NCI-H82 (cell line): Measurements from ENCODE around the gene CST5.
"Not testable (repeated sequence)": the region's sequence is repeated elsewhere in the genome, so short reads cannot be mapped to it uniquely, and the experiment has no call there.

Experiments
- DNase-seq: peaks from one replicate; lab custom pipeline; 2025; lab: John Stamatoyannopoulos, UW

Gene CST5, protein sequence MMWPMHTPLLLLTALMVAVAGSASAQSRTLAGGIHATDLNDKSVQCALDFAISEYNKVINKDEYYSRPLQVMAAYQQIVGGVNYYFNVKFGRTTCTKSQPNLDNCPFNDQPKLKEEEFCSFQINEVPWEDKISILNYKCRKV

DNA sequence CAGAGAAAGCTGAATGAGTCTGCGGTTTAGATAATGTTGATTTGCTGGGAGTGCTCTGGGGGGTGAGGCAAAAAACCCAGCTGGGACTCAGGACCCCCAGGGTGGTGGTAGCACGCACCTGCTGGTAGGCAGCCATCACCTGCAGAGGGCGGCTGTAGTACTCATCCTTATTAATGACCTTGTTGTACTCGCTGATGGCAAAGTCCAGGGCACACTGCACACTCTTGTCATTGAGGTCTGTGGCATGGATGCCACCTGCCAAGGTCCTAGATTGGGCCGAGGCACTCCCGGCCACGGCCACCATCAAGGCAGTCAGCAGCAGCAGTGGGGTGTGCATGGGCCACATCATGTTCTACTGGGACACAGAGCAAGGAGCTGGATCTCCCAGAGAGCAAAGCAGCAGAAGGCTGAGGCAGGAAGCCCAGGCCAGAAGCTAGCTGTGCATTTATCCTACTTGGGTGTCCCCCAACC is at the start of gene CST5:
TSS of gene CST5 (minus strand) at position 421 of the 471 bp plus-strand sequence. CDS start at position 349, 72 bp downstream.
- no peak for DNase-seq

DNA sequence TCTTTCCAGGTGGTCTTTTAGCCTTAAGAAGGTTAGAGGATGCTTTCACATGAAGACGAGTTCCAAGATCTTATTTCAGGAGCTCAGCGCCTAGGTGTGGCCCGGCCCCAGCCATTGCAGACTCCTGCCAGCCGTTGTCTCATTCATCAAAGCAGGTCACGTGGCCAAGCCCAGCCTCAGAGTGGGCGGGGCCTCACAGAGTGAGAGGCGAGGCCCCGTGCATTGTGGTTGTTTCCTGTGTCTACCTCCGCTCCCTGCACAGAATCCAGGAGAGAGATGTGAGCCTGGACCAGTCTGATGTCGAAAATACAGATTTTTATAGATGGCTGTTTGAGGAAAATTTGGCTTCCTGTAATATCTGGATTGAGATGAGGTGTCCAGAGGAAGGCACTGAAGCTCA is 49.2 kb upstream of the CST5 start:
- DNase-seq, result no peak

DNA sequence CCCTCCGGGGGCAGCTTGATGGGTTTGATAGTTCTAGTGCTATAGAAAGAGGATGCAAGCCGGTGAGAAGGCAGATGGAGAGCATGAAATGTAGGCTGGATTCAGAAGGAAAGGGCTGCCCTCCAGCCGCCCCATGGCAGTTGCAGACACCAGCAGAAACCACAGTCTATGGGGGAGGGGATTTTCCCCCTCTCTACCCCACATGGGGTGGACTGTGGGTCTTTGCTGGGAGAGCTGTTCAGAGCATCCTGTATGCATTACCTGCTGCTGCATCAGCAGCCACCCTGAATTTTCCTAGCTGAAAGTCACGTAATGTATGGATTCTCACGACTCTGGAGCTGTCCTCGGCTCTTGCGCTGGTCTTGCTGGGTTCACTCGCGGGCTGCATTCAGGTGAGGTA is 48.8 kb upstream of the CST5 start:
- no peak for DNase-seq

DNA sequence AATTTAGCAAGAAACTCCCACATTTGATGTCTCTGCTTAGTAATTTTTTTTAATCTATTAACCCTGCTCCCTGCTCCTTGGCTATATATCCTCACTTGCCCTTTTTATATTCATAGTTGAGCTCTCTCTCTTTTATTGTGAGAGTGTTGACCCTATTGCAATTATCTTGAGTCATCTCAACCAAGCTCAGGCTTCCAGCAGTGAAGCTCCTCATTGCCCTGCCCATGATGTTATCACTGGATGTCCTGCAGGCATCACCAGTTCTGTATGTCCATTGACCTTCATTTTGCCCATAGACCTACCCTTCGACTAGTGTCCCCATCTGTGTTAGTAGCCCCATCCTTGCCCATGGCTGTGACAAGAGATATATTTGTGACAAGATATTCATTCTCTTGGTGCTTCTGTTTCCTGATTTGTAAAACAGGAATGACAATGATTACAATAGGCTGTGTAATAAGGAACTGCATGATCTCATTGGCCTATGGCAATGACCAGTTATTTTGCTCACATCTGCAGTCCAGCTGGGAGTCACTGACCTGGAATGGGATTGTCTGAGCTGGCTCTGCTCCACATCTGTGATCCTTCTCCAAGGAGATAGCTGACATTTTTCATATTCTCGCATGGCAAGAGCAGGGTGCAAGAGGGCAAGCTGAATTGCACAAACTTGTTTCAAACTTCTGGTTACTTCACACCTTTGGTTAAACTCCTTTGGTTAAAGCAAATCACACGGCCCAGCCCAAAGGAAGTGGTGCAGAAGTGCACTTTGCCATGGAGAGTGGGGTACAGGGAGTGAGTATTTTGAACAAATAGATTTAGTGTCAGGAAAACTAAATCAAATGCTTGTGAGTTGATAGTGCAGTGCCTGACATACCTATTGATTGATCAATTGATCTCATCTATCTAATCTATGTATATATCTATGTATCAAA is 47.7 kb upstream of the CST5 start:
- no peak for DNase-seq

DNA sequence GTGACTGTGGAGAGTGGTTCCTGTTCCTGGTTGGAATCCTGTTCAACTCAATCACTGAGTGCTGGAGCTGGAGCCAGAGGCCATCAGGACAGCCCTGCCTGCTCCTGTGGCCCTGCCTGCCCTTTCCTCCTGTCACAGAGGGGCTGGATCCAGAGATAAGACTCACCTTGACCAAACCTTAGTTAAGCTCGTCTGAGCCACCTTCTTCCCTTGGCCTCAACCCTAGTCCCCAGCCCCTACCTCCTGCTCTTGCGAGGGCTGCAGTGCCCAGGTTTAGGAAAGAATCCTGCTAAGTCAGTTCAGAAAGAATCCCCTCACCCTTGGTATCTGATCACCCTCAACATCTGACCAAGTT is 47.0 kb upstream of the CST5 start:
- no peak for DNase-seq

DNA sequence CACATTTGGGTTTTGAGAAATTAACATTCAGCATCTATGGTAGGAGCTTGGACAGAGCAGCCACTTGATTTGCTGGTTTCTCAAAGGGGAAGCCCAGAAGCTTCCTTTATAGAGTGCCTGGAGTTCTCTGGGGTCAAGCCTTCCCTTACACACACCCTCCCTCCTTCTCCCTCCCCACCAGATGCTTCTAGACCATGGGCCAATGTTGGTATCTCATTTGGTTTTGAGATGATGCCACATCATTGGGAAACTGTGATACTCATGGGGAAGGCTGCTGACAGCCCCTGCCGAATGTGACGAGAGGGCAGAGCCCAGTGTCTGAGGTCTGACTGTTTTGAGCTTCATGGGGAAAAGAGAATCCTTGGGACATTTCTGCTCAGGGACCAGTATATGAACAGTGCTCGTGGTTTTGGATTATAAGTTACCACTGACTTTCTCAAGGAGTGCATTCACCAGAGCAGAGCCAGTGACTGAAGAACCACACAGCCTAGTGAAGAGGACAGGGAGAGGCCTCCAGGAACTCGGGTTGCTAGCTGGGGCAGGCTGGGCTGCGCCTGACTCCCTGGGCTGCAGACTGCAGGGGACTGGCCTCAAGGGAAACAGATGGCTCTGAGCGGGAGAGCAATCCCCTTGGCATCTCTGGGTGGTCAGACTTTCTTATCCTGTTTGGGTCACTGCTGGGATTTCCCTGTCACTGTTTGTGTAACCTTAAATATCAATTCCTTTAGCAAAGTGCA is 46.4 kb upstream of the CST5 start:
- peak; percentile 25 for DNase-seq

DNA sequence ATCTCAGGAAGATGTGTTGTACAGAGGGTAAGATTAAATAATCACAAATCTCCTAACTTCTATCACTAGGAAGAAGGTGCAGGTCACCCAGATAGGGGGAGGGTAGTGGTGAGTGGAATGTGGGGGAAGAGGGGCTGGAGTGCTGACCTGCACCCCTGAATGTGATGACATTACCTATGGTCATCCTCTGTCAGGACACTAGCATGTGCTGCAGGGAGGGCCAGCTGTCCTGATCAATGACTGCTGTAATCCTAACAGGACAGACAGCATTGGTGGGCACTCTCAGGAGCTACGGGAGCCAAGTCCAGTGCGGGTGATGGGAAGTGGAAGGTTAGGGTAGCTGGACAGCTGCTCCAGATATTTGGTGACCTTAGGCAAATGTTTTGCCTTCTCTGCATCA is 45.2 kb upstream of the CST5 start:
- no peak for DNase-seq

DNA sequence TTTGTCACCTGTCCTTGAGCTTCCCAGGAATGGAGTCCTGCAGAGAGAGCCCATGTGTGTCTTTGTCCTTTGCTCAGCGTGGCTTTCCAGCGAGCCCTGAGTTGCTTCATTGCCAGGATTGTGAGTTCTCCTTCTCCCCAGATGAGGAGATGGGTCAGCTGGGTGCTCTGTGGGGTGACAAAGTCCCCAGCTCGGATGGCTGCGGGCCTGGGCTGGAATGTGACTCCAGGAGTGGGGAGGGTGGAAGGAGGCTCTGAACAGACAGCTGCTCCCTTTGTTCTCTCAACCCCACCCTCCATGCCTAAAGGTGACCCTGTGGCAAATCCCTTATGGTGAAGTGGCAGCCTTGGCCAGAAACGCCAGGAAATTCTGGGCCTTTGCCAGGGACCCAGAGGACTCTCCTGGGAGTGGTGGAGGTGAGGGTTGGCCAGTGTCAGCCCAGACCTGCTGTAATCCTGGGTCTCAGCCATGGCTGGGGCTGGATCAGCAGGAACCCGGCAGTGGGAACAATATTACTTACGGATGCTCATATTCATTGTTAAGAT is 44.4 kb upstream of the CST5 start:
- no peak for DNase-seq

DNA sequence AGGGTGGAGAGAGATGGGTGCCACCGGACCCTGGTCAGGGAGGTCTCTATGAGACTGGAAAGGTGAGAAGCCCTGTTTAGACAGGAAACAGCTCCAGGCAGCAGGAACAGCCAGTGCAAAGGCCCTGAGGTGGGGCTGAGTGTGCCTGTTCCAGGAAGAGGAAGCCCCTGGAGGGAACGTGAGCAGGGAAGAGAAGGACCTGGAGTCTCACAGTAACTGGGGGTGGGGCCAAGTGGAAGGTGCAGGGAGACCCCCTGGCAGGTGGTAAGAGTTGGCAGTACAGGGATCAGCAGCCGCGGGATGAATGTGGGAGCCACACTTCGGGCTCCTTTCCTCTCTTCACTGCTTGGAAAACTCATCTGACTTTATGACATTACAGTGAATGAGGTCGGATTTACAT is 43.8 kb upstream of the CST5 start:
- DNase-seq, result no peak

DNA sequence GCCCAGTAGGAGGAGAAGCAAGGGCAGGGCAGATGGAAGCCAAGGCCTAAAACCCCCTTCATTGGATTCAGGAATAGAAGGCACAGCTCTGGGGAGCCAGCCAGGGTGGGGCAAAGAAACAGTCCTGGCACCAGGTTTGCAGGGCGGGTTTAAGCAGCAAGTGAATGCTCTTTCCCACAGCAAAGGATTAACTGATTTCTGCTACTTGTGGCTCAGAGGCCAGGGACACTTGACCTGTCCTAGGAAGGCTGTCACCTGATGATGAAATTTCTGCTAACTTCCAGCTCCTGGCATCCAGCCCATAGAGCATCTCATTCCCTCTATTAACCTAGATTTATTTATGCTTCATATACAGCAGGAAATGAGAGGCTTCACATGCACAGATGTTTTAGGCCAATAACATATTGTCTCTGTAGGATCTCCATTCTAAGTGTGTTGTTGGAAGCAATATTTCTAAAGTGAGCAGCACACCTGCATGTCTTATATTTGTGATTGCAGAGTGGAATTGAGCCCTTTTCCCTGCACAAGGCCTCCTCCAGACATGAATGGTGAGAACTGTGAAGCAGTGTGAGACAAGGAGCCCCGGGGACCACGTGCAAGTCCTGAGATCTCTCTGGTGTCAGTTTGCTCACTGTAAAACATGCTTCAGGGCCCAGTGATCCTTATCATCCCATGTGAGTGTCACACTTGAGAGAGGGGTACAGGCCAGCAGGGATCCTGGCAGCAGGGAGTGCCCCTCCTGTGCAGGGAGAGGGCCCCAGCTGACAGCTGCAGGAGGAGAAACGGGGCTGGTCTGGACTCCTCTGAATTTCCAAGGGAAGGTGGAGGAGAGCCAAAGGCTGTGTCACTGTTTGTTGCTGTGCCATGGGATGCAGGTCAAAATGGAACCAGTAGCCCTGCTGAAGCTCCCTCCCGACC is 41.1 kb upstream of the CST5 start:
- DNase-seq, result peak; percentile 60

DNA sequence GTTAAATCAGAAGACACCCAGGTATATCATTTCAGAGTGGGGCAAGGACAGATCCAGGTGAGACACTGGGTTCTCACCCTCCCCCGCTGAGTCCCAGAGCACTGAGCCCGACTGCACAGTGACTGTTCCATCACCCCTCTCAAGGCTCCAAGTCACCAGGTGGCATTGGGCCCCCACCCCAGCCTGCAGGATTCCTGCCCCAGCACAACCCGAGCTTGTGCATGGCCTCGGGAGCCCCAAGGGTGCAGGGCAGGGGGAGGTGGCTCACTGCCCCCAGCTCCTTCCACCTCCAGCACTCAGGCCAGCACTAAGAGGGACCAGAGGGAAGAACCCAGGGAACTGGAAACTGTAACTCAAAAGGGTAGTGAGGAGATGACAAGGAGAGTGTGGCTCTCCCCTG is 39.3 kb upstream of the CST5 start:
- peak; percentile 47 for DNase-seq

DNA sequence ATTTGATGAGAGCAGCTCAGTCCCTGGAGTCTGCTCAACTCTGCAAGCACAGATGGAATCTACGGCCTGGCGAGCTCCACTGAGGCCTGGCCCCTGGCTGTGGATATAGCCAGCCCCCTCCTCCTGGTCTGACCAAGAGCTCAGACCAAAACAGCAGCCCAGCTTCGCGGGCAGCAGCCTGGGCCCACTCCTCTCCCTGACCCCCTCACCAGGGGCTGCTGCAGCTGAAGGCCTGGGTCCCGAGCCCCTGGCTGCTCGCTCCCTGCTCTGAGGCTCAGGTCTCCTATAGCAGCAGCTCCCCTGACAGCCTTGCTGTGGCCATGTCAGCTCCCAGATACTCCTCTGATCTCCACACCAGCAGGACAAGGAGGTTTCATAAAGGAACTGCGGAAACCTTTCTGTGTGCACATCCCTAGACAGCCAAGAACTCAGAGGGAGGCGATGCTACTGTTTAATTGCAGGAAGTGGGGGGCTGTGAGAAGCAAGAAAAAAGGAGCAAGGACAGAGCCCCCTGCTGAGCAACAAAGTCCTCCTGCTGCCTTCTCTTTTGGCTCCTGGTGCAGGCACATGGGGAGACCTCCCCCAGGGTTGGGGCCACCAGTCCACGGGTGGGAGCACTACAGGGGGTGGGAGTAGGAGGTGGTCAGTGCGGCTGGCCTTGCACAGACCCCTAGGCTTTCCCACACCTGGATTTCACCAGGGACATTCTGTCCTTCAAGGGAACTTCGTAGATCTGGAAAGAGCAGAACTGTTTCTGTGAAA is 38.7 kb upstream of the CST5 start:
- no peak for DNase-seq

DNA sequence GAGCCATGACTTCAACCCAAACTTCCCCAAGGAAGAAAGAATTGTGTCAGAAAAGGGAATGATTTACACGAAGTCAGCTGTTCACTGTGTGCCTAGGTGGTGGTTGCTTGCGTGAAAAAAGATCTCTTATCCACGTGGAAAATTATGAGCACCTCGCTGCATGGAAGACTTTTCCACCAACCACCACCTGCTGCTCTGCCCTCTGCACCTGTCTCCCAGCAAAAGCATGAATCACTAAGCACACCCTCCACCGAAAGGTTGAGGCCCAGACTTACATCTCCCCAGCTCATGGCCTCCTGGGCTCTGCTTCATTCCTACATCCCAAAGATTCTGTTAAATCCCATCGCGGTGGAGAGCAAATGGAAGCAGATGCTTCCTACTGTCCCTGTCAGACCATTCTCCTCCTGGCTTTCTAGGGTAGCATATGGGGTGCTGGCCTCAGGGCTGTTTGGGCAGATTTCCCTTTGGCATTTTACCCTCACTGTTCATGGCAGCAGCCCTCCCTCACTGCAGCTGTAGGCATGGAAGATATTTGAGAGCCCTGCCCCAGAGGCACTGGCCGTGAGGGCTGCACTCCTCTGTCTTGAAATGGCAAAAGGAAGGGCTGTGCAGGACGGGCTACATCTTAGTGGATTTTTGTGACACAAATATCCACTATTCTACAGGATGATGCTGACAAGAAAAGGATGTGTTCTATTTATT is 37.6 kb upstream of the CST5 start:
- no peak for DNase-seq

DNA sequence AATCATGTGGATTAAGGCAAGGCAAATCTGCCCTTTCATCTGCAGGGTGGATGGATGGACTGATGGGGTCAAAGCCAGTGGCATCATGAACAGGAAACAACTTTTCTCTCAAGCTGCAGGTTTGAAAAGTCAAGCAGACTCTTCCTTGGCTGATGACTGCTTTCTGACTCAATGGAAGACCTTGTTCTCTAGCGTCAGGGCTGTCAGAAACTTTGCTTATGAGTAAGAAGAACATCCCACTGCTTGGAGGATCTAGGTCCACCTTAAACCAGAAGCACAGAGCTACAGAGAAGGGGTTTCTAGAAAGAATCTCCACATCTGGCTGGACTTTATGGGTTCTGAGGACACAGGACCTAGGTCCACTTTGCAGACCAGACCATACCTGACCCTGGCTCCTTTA is 36.3 kb upstream of the CST5 start:
- no peak for DNase-seq

DNA sequence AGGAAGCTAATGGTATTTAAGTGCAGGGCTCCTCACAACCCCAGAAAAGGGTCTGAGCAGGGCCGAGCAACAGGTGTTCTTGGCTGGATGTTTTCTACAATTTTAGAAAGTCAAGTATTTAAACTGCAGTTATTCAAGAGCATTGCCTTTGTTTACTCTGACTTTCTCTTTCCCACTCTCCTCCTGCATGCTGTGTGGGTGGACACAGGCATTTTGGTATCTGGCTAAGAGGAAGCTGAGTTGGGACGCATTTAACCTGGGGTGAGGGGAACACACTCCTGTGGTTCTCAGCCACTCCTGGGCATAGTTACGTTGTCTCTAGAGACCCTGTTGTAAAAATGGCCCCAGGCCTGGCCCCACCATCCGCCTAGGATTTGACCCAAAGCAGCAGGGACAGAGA is 34.9 kb upstream of the CST5 start:
- not testable (repeated sequence) for DNase-seq

DNA sequence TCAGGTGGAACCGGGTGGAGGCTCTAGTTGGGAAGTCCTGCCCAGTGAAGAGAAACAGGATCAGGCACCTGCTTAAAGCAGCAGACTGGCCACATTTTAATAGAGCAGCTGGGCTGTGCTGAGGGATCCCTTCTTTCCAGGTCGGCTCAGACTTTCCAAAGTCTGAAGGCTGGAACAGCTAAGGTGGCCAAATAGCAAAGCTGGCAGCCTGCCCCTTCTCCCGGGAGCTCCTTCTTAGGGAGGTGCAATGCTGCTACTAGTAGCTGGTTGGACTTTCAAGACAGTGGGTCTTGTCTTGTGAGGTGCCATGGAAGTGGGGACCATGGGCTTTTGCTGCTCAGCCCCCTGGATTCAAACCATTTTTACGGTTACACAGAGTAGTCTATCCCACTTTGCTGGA is 30.7 kb upstream of the CST5 start:
- DNase-seq, result no peak

DNA sequence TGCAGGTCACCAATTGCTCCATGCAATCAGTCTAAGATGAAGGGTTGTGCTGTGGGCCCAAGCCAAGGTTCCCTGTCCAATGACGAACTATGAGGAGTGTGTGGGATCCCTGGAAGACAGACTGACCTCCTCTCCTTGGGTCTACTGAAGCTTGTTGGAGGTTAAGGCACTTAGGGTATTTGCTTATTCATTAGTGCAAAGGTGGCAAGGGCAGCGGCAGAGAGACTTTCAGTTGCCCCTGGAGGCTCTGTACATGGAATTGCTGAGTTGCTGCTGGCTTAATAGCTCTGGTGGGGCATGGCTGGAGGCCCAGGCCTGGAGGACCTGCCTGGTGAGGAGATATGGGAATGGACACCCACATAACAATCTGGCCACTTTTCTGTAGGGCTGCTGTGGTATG is 29.8 kb upstream of the CST5 start:
- no peak for DNase-seq

DNA sequence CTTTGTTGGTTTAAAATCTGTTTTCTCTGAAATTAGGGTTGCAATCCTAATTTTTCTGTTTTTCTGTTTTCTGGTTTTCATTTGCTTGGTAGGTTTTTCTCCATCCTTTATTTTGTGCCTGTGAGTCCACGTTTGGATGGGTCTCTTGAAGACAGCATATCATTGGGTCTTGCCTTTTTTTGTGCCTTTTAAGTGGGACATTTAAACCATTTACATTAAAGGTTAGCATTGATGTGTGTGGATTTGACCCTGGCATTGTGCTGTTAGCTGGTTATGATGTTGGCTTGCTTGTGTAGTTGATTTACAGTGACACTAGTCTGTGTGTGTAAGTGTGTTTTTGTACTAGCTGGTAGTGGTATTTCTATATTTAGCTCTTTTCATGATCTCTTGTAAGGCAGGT is 28.0 kb upstream of the CST5 start:
- no peak for DNase-seq

DNA sequence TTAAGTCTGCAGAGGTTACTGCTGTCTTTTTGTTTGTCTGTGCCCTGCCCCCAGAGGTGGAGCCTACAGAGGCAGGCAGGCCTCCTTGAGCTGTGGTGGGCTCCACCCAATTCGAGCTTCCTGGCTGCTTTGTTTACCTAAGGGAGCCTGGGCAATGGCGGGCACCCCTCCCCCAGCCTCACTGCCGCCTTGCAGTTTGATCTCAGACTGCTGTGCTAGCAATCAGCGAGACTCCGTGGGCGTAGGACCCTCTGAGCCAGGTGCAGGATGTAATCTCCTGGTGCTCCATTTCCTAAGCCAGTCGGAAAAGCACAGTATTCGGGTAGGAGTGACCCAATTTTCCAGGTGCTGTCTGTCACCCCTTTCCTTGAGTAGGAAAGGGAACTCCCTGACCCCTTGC is 22.8 kb upstream of the CST5 start:
- not testable (repeated sequence) for DNase-seq

DNA sequence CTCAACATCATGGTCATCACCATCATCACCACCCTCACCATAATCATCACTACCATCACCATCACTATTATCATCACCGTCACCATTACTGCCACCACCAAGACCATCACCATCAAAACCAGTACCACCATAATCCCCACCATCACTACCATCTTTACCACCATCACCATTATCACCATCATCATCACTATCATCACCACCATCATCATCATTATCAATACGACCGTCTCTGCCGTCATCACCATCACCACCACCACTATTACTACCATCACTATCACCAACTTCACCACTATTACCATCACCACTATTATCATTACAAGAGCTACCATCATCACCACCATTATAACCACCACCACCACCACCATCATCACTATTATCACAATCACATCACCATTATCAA is 11.3 kb upstream of the CST5 start:
- DNase-seq, result not testable (repeated sequence)
